GM13976 (cell line): ENCODE measurements around the gene PRKCH.

Source experiments
- DNase-seq: peaks from one replicate; pipeline ENCODE4 v3.0.0; 2012; ENCODE audit warnings: low spot score
- CTCF ChIP-seq: IDR thresholded peaks from 2 replicates; pipeline ENCODE4 v1.5.1; 2012; ENCODE audit warnings: borderline replicate concordance, mild to moderate bottlenecking; ENCODE audit not compliant: insufficient read depth; ENCODE audit errors: extremely low read depth, missing control alignments, control extremely low read depth
- in situ Hi-C: fragments of 300-500 bp; cut with MboI; formaldehyde crosslinking; loops from one replicate; pipeline ENCODE4 v1.12.0; 2022; ENCODE audit warnings: low sequenced_read_pairs, mixed read lengths, inconsistent platforms; ENCODE audit not compliant: unreplicated experiment

PRKCH gene

DNA sequence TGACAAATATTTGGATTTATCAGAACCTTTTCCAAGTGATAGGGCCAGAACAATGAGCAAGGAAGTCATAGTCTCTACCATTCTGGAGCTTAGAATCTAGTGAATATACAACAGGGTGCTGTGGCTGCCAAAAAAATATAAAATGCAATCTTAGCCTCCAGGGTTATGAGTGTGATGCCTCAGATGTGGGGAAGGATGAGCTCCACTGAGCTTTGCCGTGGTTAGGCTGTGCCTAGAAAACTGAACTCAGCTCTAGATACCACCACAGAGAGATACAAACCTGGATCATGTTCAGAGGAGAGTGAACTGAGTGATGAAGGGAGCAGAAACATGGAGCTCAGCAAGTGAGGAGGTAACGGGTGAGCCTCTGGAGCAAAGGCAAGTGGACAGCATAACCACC is 235.9 kb downstream of the PRKCH start:
- no peak for DNase-seq
- in situ Hi-C loops = no loop called here
- no peak for TF ChIP-seq CTCF

DNA sequence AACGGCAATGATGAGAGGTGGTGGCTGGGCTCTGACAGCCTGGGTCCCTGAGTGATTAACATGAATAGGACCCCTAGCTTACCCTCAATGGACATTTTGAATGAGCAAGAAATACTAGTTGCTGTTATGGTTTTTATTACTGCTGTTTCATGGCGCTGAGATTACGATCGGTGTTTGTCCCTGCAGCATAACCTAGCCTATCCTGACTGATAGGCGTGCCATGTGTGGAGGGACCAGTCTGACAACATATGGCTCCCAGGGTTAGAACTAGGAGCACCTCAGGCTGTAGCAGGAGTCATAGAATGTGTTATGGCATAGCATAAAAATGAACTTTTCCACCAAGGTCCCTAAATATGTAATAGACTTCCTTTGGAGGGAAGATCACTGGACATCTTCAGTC is 236.5 kb downstream of the PRKCH start:
- in situ Hi-C loops = no loop called here
- no peak for TF ChIP-seq CTCF

GRCh38 chr14:61558271-61558670 is 236.9 kb downstream of the PRKCH start:
- TF ChIP-seq CTCF = no peak
- no peak for DNase-seq
- in situ Hi-C loops = no loop called here

More for the DNA sequence above, 236.5 kb downstream of the PRKCH start:
- DNase-seq = no peak

GRCh38 chr14:61559641-61560201 is 238.3 kb downstream of the PRKCH start:
- no peak for DNase-seq

DNA sequence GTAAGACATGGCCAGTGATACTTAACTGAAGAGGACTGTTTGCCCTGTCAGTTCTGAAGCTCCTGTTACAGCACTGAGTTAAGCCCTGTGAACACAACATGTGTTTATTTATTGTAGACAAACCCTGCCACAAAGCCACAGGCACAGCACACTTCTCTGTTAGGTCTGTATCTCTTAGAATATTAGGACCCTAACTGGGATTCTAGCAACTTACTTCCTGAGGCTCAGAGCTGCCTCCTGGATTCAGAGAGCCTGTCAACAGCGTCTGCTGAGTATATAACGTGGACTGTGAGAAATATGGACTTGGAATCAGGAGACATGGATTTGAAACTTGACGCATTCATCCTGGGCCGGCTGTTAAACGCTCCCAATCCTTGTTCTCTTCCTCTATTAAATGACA is 238.9 kb downstream of the PRKCH start:
- no peak for TF ChIP-seq CTCF
- DNase-seq = no peak
- in situ Hi-C loops = no loop called here

More at GRCh38 chr14:61559641-61560201, 238.3 kb downstream of the PRKCH start:
- in situ Hi-C loops = no loop called here
- no peak for TF ChIP-seq CTCF

- no peak for DNase-seq
- in situ Hi-C loops = no loop called here
- no peak for TF ChIP-seq CTCF
Measured at GRCh38 chr14:61561104-61561503, 239.7 kb downstream of the PRKCH start.
